ENCODE data around the gene DOK7. TPM values are rescaled to one million over a fixed set of nuclear protein-coding genes. Genes with fewer than 3 reads are reported as not detected.

DOK7 gene
- total RNA-seq, 4 donors from 2014 or later: 1.7 to 11.2 (median 2.6) TPM

GRCh38 chr4:3443750-3444309 is 19.3 kb upstream of the DOK7 start:
- Histone ChIP-seq H3K4me1 (peaks cover 20% of the 10 kb centered on the region), H3K27me3 (peaks cover 7% of the 10 kb centered on the region), H3K9me3 (no peaks in the 10 kb centered on the region), H3K4me3 (no peak overlapping the region), H3K27ac (no peak overlapping the region), H3K36me3 (no peaks in the 10 kb centered on the region)
- no peak for DNase-seq (ENCODE audit: low spot score in 2 of 2)
- 38% methylated on average over 7 of the region's 17 CpGs for WGBS
- TF ChIP-seq POLR2AphosphoS5 (IDR thresholded peaks at IDR 0.05): no peak
- TF ChIP-seq EP300 (IDR thresholded peaks at IDR 0.05): no peak
- TF ChIP-seq POLR2A (IDR thresholded peaks at IDR 0.05): no peak
- no peak for TF ChIP-seq CTCF (IDR thresholded peaks at IDR 0.05)

DNA sequence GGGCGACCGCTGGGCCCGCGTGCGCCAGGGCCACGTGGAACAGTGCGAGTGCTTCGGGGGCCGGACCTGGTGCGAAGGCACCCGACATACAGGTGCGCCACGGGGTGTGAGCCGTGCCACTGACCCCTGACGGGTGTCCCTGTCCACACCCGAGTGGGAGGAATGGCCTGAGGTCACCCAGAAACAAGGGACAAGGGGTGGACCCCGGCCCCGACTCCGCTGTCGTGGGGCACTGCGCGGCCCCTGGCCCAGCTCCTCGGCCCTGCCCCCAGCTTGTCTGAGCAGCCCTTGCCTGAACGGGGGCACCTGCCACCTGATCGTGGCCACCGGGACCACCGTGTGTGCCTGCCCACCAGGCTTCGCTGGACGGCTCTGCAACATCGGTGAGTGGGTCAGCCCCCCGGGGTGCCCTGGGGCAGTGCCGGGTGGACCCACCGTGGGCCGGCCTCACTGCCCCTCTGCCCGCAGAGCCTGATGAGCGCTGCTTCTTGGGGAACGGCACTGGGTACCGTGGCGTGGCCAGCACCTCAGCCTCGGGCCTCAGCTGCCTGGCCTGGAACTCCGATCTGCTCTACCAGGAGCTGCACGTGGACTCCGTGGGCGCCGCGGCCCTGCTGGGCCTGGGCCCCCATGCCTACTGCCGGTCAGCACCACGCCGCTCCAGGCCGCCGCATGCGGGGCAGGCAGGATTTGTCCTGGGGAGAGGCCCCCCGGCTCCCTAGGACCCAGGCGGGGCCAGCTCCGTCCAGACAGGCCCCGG is 18.6 kb upstream of the DOK7 start:
- Histone ChIP-seq H3K36me3 (no peaks in the 10 kb centered on the region), H3K4me3 (no peak overlapping the region), H3K27ac (no peak overlapping the region), H3K4me1 (peaks cover 19% of the 10 kb centered on the region), H3K9me3 (no peaks in the 10 kb centered on the region), H3K27me3 (peaks cover 7% of the 10 kb centered on the region)
- TF ChIP-seq CTCF (IDR thresholded peaks at IDR 0.05): no peak
- no peak for TF ChIP-seq POLR2AphosphoS5 (IDR thresholded peaks at IDR 0.05)
- WGBS: 60% methylated on average over 1 of the region's 56 CpGs
- DNase-seq (ENCODE audit: low spot score in 2 of 2): no peak

- no peak overlapping the region for H3K27ac ChIP-seq
- 91% methylated on average over 9 of the region's 34 CpGs for WGBS
- H3K4me1 ChIP-seq: peaks cover 13% of the 10 kb centered on the region
- no peak overlapping the region for H3K4me3 ChIP-seq
- no peaks in the 10 kb centered on the region for H3K36me3 ChIP-seq
- no peaks in the 10 kb centered on the region for H3K9me3 ChIP-seq
- no peak for DNase-seq (ENCODE audit: low spot score in 2 of 2)
- TF ChIP-seq POLR2AphosphoS5 (IDR thresholded peaks at IDR 0.05) (no peak), POLR2A (IDR thresholded peaks at IDR 0.05) (no peak), CTCF (IDR thresholded peaks at IDR 0.05) (no peak), EP300 (IDR thresholded peaks at IDR 0.05) (no peak)
- H3K27me3 ChIP-seq: peaks cover 7% of the 10 kb centered on the region
Observed at GRCh38 chr4:3445111-3445820, 17.8 kb upstream of the DOK7 start.

DNA sequence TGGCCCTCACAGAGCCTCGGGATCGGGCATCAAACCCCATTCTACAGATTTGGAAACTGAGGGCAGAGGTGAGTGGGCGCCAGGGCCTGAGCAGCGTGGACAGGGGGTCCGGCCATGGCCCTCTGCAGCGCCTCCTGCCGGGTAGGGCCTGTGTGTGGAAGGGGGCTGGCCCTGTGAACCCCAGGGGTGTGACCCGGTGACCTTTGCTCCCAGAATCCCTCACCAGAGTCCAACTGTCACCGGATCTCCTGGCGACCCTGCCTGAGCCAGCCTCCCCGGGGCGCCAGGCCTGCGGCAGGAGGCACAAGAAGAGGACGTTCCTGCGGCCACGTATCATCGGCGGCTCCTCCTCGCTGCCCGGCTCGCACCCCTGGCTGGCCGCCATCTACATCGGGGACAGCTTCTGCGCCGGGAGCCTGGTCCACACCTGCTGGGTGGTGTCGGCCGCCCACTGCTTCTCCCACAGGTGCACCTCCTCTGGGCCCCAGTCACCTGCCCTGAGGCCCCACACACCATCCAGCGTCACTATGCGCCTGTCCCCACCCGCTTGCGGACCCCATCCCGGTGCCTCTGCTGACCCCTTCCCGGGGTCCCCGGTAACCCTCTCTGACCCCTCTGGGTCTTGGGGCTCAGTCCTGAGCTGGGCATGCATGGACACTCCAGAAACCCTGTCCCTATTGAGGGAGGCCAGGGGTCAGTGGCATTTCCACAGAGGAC is 17.1 kb upstream of the DOK7 start:
- no peak for DNase-seq (ENCODE audit: low spot score in 2 of 2)
- Histone ChIP-seq H3K27me3 (peaks cover 7% of the 10 kb centered on the region), H3K27ac (no peak overlapping the region), H3K4me3 (no peak overlapping the region), H3K4me1 (peaks cover 8% of the 10 kb centered on the region), H3K36me3 (no peaks in the 10 kb centered on the region), H3K9me3 (no peaks in the 10 kb centered on the region)
- WGBS: 94% methylated on average over 34 of the region's 34 CpGs
- no peak for TF ChIP-seq POLR2A (IDR thresholded peaks at IDR 0.05)

DNA sequence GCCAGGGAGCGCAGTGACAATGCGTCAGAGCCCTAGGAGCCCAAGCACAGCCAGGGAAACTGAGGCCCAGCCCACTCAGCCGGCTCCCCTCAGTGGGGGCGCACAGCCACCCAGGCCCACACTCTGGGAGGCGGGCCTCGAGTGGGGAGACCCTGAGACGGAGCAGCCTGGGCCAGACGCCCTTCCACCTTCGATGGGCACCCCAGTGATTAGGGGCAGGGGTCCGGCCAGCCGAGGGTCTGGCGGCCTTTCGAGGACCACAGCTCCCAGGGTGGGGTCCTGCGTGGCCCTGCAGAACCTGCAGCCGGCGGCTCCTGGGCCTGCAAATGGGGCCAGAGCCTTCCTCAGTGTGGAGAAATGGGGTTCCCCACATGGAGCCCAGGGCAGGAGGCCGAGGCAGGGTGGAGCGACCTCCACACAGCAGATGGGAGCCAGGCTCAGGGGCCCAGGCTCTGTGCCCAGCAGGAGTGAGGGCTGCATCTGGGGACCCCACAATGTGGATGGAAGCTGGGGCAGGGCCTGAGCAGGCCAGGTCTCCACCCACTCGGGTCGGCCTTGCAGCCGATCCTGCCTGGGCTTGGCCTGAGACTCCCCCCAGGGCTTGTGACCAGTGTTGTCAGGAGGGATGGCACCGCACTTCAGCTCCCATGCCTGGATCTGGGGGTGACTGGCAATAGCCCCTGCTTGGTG is 16.3 kb upstream of the DOK7 start:
- H3K27me3 ChIP-seq: peaks cover 7% of the 10 kb centered on the region
- no peaks in the 10 kb centered on the region for H3K36me3 ChIP-seq
- peaks cover 13% of the 10 kb centered on the region for H3K4me1 ChIP-seq
- TF ChIP-seq EP300 (IDR thresholded peaks at IDR 0.05): no peak
- TF ChIP-seq POLR2AphosphoS5 (IDR thresholded peaks at IDR 0.05): no peak
- no peak for TF ChIP-seq CTCF (IDR thresholded peaks at IDR 0.05)
- no peak for TF ChIP-seq POLR2A (IDR thresholded peaks at IDR 0.05)
- no peak overlapping the region for H3K27ac ChIP-seq
- no peak for DNase-seq (ENCODE audit: low spot score in 2 of 2)
- no peaks in the 10 kb centered on the region for H3K9me3 ChIP-seq
- no peak overlapping the region for H3K4me3 ChIP-seq
- 85% methylated on average over 8 of the region's 22 CpGs for WGBS
